Psoas muscle (tissue), 8 donors: ENCODE data around the gene HIVEP1. TPM values are rescaled to one million over a fixed set of nuclear protein-coding genes. Genes with fewer than 3 reads are reported as not detected.

Source experiments
- ATAC-seq, 4 donors: fragments of 200-7000 bp; cut with Tn5 transposase; one replicate each; pipeline ENCODE4 v1.9.1; 2020; ENCODE audit warnings: moderate library complexity in 3 of 4, mild to moderate bottlenecking in 2 of 4
- DNase-seq, 2 donors: peaks; one replicate each; pipeline ENCODE4 v3.0.0-alpha.2; 2020
- H3K27ac ChIP-seq: fragments of 200-600 bp; one replicate; pipeline ENCODE4 v1.8.0; 2022
- H3K27me3 ChIP-seq, 3 donors: fragments of 200-600 bp in 1 of 3; one replicate each; pipeline versions ENCODE4 v1.6.1 to v1.8.0; 2013 to 2022; ENCODE audit warnings: low read length in 2 of 3, mild to moderate bottlenecking in 2 of 3, moderate library complexity in 1 of 3; ENCODE audit not compliant: insufficient read depth in 3 of 3
- H3K36me3 ChIP-seq, 2 donors: fragments of 200-600 bp in 1 of 2; one replicate each; pipeline versions ENCODE4 v1.6.1 to v1.8.0; 2013 to 2022; ENCODE audit warnings: low read depth in 1 of 2, mild to moderate bottlenecking in 1 of 2, moderate library complexity in 1 of 2; ENCODE audit not compliant: insufficient read depth in 1 of 2
- H3K4me1 ChIP-seq: fragments of 200-600 bp; one replicate; pipeline ENCODE4 v1.8.0; 2022
- H3K4me3 ChIP-seq: fragments of 200-600 bp; one replicate; pipeline ENCODE4 v1.8.0; 2022; ENCODE audit warnings: mild to moderate bottlenecking
- H3K9me3 ChIP-seq: fragments of 200-600 bp; one replicate; pipeline ENCODE4 v1.8.0; 2022
- CTCF ChIP-seq: fragments of 200-600 bp; IDR thresholded peaks from one replicate; pipeline ENCODE4 v1.8.0; 2022; ENCODE audit warnings: antibody characterized with exemption
- WGBS, 3 donors: extraction: QIAGEN DNeasy Blood & Tissue Kit; methylation state at CpG; one replicate each; pipeline versions ENCODE4 v1.1.6 to v1.1.7; 2013; 5-methylcytosine and 5-hydroxymethylcytosine counted together
- intact Hi-C, 2 donors: fragments of 100-400 bp; cut with DNase I; formaldehyde crosslinking; loops; one replicate each; pipeline versions ENCODE4 v1.11.0 to v1.14.2; 2022
- polyA plus RNA-seq, 3 donors: library from polyadenylated mRNA; stranded (reverse); fragments of 200-250 nt; gene quantifications; one replicate each; pipeline ENCODE4 v1.2.3, GENCODE V29; 2013
- total RNA-seq, 4 donors: library from RNA; stranded (reverse); fragmentation: NEBNext Ultra II Directional in 2 of 4; extraction: Animal tissue kit (Norgen Biotek cat#: 25700) in 2 of 4; gene quantifications; one replicate each; pipeline versions ENCODE4 v1.2.1 to v1.2.4, GENCODE V29; 2021 to 2023
- donor health status: healthy with polysubstance abuse.
- donor health status: DM: no; HTN: no; CAD: no; lungs with moderate emphysema.
- donor health status: Bipolar disorder and iron deficiency.
- donor health status: healthy.
- donor health status: DM: yes; HTN: yes; CAD: no.
- donor health status: DM: no; HTN: no; CAD: no.
- donor health status: DM: no; HTN: no; CAD: no.
- donor health status: DM: yes; HTN: yes; CAD: no.

HIVEP1 gene
- total and polyA plus RNA-seq, 7 donors = 4.0 to 13.1 (median 6.7) TPM

DNA sequence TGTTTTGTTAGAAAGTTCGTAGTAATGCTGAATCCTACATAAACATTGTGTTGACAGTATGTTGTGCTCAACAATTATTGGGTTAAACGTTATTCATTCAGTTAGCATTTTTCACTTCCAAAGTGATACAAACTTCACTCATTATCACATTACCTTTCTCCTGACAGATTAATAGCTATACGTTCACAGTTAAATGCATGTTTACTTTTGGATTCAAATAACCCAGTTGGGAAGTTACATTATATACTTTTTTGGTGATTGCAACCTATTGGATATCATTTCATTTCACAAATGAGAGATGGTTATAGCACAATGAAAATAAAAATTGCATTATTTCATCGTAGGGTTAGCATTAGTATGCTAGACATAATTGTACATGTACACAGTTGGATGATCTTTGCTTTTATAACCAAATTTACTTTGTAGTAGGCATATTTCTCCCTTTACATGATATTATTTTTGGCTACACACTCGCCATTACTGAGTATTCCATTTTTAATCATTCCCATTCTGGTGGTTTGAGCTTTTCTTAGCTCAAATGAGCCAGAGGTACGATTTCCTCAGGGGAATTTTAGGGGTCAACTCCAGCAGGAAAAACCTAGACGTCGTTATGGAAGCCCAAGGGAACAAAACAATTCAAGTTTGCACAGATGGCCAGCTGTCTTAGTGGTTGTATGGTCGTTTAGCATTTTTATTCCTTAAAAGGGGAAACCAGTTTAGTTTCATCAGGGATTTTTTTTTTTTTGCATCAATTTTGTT is 2.1 kb upstream of the HIVEP1 start:
- Histone ChIP-seq H3K36me3 (no peaks in the 10 kb centered on the region), H3K27me3 (no peaks in the 10 kb centered on the region), H3K4me3 (peak overlapping the region; percentile 88), H3K9me3 (no peaks in the 10 kb centered on the region), H3K27ac (peak overlapping the region; percentile 96), H3K4me1 (peaks cover 27% of the 10 kb centered on the region)
- ATAC-seq (no peak), DNase-seq (no peak)
- intact Hi-C loops = loop anchor here in 1 of 2 donors (10.0 kb wide), 1 partner anchor 305 kb away; no protein-coding TSS in a partner anchor
- 2 to 4% (median 3%) methylated on average over 9 of the region's 9 CpGs for WGBS, 3 donors
- no peak for TF ChIP-seq CTCF

DNA sequence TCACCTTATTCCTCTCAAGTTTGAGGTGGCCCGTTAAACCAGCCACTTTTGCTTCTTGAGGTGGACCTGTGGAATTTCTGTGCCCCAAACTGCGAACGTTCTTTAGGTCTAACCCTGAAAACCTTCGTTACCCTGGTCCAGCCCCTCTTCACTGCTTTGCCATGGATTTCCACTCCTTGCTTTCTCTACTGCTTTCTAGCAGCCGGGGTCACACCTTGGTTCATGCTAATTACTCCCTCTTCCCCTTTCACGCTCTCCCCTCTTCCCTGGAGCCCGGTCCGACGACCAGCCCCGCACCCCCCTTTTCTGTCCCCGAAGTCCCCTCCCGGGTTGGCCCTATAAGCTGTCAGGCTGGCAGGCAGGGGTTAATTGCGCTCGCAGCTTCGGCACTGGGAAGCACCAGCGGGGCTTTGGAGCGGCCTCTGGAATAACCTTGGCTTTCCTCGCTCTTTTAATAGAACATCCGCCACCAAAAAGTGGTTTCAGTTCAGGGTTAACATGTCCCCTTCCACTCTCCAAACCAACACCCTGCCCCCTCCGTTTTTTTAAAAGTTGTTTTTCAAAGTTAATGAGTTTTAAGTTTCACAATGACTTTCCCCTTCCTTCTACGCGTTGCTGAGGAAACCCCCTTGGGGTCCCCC is 1.4 kb upstream of the HIVEP1 start:
- no peaks in the 10 kb centered on the region for H3K27me3 ChIP-seq
- WGBS, 3 donors = 1% methylated on average over 20 to 22 of the region's 22 CpGs
- intact Hi-C loops = loop anchor here in 1 of 2 donors (10.0 kb wide), 1 partner anchor 306 kb away; no protein-coding TSS in a partner anchor
- peak overlapping the region; percentile 88 for H3K4me3 ChIP-seq
- ATAC-seq = peak; percentile 48 to 70 (median 52)
- no peaks in the 10 kb centered on the region for H3K9me3 ChIP-seq
- peaks cover 27% of the 10 kb centered on the region for H3K4me1 ChIP-seq
- peak overlapping the region; percentile 96 for H3K27ac ChIP-seq
- DNase-seq = peak; percentile 74 to 85
- no peak for TF ChIP-seq CTCF
- H3K36me3 ChIP-seq = peaks cover 0 to 4% of the 10 kb centered on the region in 2 donors

GRCh38 chr6:12011276-12012037 is 655 bp upstream of the HIVEP1 start:
- intact Hi-C loops = loop anchor here in 1 of 2 donors (10.0 kb wide), 1 partner anchor 307 kb away; no protein-coding TSS in a partner anchor
- 0 to 2% (median 1%) methylated on average over 13 to 96 of the region's 99 CpGs for WGBS, 3 donors
- peak; percentile 89 to 95 (median 92) for ATAC-seq
- peak overlapping the region; percentile 96 for H3K27ac ChIP-seq
- H3K4me1 ChIP-seq = peaks cover 27% of the 10 kb centered on the region
- H3K9me3 ChIP-seq = no peaks in the 10 kb centered on the region
- peak; percentile 99 for DNase-seq
- H3K36me3 ChIP-seq = peaks cover 0 to 12% of the 10 kb centered on the region in 2 donors
- H3K4me3 ChIP-seq = peak overlapping the region; percentile 88
- no peaks in the 10 kb centered on the region for H3K27me3 ChIP-seq
- TF ChIP-seq CTCF = no peak

- Histone ChIP-seq H3K4me3 (peak overlapping the region; percentile 88), H3K27me3 (no peaks in the 10 kb centered on the region), H3K36me3 (peaks cover 3 to 24% of the 10 kb centered on the region in 2 donors), H3K9me3 (no peaks in the 10 kb centered on the region), H3K27ac (peak overlapping the region; percentile 96), H3K4me1 (peaks cover 27% of the 10 kb centered on the region)
- WGBS, 3 donors = 1% methylated on average over 24 to 56 of the region's 60 CpGs
- DNase-seq = peak; percentile 60 to 75
- TF ChIP-seq CTCF = no peak
- ATAC-seq = no peak
- intact Hi-C loops = loop anchor here in 1 of 2 donors (10.0 kb wide), 1 partner anchor 308 kb away; no protein-coding TSS in a partner anchor
These were observed 620 bp downstream of the HIVEP1 start for GRCh38 chr6:12012558-12013306.
